Brain pericyte (primary cell): ENCODE results near the gene LYPD6.
A peak's percentile ranks its signal among the peaks of the same experiment; 100 is the strongest.
"Not testable (repeated sequence)": the region's sequence is repeated elsewhere in the genome, so short reads cannot be mapped to it uniquely, and the experiment has no call there.

Experiments
- DNase-seq: peaks from one replicate; pipeline ENCODE4 v3.0.0-alpha.2; 2012; ENCODE audit warnings: low read depth, low spot score

The LYPD6 gene, protein sequence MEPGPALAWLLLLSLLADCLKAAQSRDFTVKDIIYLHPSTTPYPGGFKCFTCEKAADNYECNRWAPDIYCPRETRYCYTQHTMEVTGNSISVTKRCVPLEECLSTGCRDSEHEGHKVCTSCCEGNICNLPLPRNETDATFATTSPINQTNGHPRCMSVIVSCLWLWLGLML

DNA sequence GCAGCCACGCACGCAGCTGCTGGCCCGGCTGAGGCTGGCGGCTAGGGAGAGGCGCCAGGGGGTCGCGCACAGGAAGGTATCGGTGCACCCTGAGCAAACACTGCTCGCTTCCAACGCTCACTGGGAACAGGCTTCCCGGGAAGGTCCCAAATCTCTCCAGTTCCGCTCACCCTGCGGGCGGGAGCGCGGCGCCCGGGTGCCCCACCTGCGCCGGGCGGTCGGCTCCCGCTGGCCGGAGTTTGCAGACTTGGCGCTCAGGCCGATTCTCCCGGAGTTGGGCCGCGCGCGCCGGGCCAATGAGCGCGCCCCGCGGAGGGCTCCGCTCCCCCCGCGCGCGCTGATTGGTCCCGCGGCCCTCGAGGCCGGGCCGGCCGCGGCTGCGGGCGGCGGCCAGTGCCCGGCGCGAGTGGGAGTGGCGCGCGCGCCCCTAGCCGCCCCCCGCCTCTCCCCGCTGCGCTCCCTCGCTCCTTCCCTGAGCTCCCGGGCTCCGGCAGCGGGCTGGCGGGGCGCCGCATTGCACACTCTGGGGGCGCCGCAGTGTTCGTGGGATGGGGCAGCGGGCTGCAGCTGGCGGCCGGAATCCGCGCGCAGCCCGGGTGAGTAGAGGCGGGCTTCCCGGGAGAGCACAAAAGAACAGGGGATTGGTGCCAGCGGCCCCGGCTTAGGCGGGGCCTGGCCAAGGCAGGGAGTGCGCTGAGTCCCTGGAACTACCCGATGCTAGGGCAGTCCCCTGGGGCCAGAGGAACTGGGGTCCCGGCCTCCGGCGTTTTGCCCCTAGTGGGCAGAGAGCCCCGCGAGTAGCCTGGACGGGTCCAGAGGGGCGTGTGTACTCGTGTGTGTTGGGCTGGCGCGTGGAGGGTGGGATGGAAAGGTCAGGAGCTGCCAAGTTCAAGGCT, at the start of gene LYPD6:
LYPD6 (plus strand) TSS at position 461 of the 896 bp plus-strand sequence. CDS start 107,122 bp downstream, outside the sequence.
- DNase-seq = peak; percentile 17

DNA sequence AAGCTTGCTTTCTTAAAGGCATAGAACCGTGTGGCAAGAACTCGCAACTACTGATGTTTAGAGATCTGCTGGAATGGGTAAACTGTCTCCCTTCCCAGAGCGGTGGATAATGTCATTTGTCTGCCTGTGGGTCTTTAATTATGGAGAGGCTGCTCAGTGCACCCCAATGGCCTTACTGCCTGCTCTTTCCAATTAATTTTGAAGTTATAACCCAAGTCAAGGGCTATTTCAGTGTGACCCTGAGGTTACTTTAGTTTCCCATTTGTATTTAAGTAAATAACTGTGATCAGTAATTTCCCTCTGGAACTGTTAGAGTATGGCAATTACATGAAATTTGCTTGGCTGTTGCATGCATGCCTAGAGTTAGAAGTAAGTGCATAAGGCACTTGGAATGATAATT, 48.9 kb upstream of the LYPD6 start:
- no peak for DNase-seq

GRCh38 chr2:149290662-149291061, 39.7 kb upstream of the LYPD6 start:
- DNase-seq = no peak

DNA sequence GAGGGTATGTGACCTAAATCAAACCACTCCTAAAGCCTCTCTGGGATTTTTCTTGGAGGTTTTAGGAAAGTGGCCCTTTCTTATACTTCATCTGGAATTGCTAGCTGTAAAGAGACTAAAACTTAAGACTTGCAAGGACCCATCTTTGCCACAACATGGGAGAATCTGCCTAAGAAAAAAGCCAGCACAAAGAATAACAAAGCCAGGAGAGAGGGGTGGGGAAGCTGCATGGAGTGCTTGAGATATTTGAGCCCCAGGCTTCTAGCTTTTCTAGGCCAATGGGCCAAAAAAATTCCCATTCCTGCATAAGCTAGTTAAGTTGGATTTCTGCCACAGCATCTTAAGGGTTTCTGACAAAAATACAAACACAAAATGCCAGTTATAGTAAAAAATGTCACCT, 38.5 kb upstream of the LYPD6 start:
- no peak for DNase-seq

GRCh38 chr2:149296031-149296430, 34.4 kb upstream of the LYPD6 start:
- DNase-seq = no peak

DNA sequence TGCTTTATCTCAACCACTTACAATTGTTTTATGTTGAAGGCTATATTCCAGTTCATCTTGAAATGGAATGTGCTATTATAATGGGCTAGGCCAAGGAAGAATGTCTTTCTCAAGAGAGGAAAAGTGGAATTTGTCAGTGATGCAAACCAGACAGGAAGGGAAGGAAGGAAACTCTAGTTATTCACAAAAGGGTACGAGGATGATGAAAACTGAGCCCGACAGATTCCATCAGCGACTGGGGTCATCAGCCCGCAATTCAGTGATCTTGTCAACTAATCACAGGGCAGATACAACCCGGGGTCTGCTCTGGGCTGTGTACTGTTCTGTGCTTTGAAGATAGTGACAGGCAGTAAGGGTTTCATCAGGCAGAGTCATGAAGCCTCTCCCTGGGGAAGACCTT, 23.4 kb upstream of the LYPD6 start:
- DNase-seq = no peak

DNA sequence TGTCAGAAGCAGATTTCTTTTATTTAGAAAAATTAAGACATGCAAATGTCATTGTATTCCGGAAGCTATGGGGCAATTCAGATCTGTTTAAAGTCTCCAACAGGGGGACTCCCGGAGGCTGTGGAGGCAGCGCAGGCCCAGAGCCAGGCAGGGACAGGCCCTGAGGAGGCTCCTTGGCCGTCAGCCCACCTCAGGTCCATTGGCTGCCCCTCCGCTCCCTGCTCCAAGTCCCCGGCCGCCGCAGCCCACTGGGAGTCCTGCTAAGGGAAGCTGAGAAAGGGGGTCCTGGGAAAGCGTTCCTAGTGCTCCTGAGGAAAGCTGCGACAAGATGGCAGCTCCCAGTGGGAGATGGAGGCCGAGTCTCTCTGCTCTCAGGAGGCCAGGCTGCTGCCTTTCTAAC, 20.0 kb upstream of the LYPD6 start:
- no peak for DNase-seq

DNA sequence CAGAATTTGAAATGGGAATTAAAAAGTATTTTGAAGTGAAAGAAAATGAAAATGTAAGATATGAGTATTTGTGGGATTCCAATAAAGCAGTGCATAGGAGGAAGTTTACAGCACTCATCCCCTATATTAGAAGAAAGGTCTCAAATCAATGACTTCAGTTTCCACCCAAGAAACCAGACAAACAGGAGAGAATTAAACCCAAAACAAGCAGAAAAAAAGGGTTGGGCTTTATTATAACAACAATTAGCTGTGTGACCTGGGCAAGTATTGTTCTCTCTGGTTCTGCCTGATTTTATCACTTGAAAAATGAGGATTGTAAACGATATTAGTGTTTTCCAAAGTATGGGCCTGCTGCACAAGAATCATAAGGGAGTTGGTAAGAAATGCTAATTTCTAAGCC, 18.3 kb upstream of the LYPD6 start:
- no peak for DNase-seq

- no peak for DNase-seq
These were observed 16.8 kb upstream of the LYPD6 start for GRCh38 chr2:149313512-149313972.

DNA sequence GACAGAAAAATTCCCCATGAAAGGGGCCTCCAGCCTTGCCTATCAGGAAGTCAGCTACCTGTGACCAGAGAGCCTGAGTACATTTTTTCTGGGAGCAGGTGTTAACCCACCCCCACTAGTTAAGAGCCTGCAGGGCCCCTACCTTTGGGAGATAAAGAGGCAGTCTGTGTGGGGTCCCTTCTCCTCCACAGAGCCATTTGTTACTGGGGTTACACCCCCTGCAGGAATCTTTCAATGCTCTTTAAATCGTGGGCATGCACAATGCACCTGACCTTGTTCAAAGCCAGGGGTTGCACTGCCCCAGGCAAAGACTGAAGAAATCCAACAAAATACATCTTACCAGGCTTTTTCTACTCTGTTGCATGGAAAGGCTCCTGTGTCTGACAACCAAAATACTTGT, 15.7 kb upstream of the LYPD6 start:
- no peak for DNase-seq

DNA sequence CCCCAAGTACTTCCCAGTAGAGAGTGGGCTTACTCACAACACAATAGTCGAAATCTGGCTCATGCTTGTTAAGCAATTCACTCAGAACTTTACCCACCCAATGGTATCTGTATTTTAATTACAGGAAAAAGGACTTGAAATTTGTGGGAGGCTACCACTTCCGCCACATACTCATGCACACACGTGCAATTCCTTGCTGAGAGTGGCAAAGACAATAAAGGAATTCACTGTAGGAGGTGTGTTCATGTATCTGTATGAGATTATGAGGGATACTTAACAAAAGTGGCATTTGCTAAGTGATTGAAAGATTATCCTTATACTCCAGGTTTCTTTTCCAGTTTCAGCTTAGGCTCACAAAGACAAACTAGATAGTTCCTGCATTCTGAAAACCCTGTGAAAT, 14.9 kb upstream of the LYPD6 start:
- no peak for DNase-seq

DNA sequence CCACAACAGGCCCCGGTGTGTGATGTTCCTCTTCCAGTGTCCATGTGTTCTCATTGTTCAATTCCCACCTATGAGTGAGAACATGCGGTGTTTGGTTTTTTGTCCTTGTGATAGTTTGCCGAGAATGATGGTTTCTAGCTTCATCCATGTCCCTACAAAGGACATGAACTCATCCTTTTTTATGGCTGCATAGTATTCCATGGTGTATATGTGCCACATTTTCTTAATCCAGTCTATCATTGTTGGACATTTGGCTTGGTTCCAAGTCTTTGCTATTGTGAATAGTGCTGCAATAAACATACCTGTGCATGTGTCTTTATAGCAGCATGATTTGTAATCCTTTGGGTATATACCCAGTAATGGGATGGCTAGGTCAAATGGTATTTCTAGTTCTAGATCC, 11.8 kb upstream of the LYPD6 start:
- not testable (repeated sequence) for DNase-seq

DNA sequence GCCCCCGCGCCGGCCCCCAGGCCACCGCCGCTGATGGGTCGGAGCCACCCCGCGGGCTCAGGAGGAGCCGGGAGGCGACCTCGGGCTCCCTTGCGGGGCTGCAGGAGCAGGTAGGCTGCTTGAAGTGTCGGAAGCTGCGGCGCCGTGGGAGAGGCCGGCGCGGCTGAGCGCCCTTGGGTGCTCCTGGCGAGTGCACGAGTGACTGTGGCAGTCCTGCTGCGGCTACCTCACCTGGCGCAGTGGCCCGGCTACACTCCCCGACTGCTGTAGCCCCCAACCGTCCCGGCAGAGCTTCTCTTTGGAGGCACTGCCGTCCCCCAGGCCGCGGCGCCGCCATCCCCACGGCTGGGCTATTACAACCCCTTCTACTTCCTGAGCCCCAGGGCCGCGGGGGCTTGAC, 10.0 kb upstream of the LYPD6 start:
- DNase-seq = no peak

GRCh38 chr2:149329068-149329467, 1.3 kb upstream of the LYPD6 start:
- DNase-seq = no peak

GRCh38 chr2:149329489-149330126, 779 bp upstream of the LYPD6 start:
- peak; percentile 29 for DNase-seq

DNA sequence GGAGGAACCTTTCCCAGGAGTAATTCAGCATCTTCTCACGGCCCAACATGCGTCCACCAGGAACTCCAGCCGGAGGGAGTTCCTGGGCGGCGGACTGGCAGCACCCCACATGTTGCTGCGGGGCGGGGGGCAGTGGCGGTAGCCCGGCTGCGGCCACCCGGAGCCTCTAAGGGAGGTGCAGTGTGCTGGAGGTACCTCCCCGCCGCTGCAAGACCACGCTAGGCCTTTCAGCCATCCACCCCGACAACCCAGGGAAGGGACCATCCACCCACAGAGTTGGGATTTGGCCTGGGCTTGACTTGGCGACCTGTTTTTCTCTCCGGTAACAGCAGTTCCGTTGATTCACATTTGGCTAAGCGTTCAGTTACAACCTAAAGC, 625 bp downstream of the LYPD6 start:
- no peak for DNase-seq

DNA sequence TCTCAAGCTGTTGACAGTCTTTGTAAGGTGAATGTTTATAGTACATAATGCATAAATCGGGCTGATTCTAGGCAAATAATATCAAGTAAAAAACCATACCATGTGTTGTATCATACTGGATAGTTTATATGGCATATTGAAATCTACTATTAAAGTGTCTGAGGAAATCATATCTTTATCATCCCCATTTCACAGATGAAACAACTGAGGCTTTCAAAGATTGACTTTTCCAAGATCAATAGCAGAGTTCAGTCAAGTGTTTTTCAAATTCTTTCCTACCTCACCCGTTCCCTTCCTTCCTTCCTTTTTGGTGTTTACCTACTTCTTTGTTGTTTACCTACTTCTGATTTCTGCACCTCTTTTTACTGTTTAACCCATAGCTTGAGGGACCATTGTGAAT, 2.0 kb downstream of the LYPD6 start:
- no peak for DNase-seq

GRCh38 chr2:149333636-149334035, 3.2 kb downstream of the LYPD6 start:
- no peak for DNase-seq

GRCh38 chr2:149334156-149334555, 3.8 kb downstream of the LYPD6 start:
- DNase-seq = no peak

- DNase-seq = no peak
These were observed 8.9 kb downstream of the LYPD6 start for GRCh38 chr2:149339324-149339723.

GRCh38 chr2:149342509-149342908, 12.1 kb downstream of the LYPD6 start:
- DNase-seq = no peak

DNA sequence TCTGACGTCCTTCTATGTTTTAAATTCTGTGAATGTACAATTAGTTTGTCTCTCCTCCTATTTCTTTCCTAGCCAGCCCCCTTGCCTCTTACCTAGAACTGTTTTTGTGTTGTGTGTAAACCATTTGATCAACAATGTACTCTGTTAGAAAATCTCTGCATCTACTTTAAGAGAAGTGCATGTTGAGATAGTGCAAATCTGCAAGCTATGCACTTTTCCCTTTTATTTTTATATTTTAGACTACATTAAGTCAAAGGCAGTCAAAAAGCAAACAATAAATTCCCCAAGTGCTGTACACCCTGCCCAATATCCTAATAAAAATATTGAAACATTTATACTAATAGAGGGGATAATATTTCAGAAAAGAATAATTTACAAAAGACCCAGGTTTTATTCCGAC, 13.7 kb downstream of the LYPD6 start:
- no peak for DNase-seq

DNA sequence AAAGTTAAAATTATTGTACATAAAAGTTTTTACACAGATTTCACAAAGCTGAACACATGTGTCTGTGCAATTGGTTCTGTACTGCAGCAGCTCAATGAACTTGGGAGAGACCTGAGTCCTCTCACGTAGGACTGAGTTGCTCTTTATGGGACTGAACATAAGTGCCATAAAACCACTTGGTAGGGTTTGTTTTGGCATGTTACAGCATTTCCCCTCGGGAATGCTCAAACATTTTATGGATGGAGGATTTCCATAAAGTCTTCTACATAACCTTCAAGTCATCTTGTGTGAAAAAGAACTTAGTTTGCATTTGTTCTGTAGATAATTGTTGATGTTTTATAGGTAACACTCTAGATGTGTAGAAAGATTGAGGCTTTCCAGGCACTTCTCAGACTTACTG, 15.9 kb downstream of the LYPD6 start:
- no peak for DNase-seq
